GM11168 (cell line): ENCODE data around the gene PTPRM.

Source experiments
- in situ Hi-C: fragments of 300-500 bp; cut with MboI; formaldehyde crosslinking; loops from one replicate; pipeline ENCODE4 v1.12.0; 2022; ENCODE audit warnings: low sequenced_read_pairs; ENCODE audit not compliant: unreplicated experiment

Gene PTPRM

DNA sequence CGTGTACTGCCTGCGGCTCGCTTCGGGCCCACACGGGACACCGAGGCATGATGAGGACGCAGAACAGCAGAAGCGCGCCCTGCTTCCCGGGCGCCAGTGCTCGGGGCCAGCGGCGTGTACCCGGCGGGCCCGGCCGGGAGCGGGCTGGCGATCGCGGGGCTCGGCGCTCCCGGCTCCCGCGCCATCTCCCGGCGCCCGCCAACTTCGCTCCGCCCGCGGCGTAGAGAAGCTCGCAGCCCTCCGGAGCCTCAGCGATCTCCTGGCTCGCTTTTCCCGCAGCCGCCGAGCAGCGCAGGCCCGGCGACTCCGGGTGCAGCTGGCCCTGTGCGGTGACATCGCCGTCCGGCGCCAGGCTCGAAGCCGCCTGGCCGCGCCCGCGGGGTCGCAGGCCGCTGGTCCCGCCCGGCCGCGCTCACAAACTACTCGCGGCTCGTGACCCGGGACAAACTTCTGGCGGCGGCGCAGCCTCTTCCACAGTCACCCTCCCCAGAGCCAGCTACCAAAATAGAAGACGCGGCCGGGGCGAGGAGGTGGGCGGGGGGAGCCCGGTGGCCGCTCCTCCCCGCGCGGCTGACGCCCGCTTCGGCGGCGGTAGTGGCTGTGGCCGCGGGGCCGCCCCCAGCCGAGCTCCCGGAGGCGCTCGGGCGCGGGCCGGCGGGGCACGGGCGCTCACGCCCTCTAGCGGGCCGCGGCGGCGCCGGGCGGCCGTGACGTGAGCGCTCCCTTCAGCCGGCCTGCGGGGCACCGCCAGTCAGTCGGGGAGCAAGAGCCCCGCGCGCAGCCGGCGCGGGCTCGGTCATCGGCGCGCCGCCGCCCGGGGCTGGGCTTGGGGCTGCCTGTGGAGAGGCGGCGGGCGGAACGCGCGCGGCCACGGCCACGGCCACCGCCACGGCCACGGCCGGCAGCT, at the start of gene PTPRM:
Gene PTPRM, plus strand, starts transcription at position 750 of the 907 bp plus-strand sequence. CDS start 503 bp downstream, outside the sequence.
- in situ Hi-C loops = no loop called here

DNA sequence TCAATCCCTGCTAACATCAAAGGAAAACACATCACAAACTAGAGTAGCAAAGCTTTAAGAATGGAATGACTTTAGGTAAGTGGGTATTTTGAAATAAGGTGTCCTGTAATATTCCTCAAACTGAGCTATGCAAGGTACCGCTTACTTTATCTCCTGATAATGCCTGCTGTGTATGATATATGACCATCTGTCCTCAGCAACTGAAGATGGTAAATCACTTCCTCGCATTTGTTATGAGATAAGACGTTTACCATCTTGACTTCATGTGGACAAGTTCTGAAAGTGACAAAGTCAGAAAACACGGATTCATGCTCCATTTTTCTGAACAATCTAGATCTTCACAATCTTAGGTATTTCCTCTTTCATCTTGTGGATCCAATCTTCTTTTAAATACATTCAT, 49.3 kb upstream of the PTPRM start:
- in situ Hi-C loops = no loop called here

DNA sequence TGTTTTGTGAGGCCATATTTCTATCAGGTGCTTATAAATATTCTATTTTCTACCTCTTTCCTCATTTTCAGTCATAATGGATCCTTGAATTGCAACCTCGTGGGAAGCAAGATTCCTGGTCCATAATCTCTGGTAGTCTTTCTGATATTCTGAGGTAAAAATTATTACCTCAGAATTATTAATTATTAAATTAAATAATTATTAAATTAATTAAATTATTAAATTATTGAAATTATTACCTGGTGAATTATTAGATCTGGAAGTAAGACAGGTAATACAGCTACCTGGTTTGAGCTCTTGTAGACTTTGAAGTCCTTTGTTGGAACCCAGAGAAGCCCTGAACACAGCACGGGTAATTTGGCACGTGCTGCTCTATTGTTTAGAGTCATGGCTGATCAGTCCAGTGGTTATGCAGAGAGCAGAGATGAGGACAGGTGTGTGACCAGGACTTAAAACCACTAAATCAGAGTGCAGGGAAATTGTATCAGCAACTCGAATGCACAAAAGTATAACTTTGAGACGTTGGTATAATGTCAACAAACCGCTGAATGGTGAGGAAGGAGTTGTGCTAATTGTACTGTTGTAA, 46.8 kb upstream of the PTPRM start:
- in situ Hi-C loops = no loop called here

DNA sequence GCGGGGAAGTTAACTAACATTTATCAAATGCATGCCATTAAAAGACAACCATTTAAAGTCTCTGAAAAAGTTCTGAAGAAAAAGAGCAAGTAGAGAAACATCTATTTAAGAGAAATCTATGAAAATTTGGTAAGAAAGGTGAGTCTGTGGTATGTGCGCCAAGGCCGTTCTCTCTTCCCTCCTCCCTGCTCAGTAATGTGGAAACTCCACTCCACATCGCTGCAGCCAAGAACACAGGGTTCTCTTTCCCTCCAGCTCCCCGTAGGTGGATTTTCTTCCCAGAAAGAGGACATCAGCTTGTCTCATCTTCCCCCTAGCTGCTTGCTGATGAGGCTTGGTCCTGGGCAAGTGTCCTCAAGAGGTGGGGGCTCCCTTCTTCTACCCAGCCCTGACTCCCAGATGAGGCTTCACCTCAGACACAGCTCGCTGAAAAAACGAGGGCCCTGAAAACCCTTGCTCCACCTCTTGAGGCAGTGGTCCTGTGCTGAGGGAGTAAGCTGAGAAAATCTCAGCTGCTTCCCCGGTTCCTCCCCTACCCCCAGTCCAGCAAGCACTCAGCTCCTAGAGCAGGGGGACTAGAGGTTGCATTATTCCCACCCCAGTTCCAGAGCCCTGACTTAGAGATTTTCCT, 45.8 kb upstream of the PTPRM start:
- in situ Hi-C loops = no loop called here

DNA sequence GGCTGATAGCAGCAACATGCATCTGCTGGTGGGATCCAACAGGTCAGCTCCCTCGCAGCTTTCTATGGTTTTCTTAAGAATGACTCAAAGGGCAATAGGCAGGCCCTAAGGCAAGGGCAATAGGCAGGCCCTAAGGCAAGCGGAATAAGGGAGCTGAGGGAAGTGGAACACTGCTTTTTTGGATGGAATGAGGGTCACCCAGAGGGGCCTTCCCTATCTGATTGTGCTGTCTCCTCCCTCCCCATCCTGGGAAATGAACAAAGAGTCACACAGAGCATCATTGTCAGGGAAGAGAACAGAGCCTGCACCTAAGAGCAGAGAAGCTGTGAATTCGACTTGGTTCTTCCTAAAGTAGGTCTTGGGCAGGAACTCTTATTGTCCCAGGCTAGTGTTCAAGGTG, 43.3 kb upstream of the PTPRM start:
- in situ Hi-C loops = no loop called here

DNA sequence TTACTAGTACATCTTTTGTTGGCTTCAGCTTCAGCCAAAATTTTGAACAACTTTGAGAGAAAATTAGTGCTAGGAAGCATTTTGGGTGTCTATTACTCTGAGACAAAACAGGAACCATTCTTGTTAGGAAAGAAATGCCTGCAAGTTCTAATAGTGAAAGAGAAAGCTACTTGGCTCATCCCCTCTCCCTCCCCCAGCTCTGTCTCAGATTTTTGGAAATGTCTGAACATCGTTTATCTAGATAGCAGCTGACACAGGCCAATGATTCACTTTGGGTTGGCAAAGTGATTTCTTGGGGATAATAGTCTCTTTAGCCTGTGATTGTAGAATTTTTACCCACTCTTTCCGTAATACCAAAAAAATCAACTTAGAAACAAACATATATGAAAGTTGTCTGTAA, 42.3 kb upstream of the PTPRM start:
- in situ Hi-C loops = no loop called here

DNA sequence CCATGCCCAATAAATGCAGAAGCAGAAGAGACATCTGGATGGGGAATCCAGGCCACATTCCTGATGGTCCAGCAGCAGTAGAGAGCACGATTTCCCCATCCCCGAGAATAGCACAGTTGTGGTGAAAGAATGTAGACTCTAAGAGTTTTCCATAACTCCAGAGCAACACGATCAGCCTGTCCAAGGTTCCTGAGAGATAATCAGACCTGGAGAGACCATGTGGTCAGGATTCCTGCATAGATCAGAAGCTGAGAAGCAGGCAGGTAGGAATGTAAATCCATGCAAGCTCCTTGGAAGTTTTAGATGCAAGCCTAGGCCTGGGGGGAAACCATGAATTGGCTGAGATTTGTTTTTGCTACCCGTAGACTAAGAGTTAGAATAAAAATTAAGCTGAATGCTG, 34.2 kb upstream of the PTPRM start:
- in situ Hi-C loops = no loop called here

DNA sequence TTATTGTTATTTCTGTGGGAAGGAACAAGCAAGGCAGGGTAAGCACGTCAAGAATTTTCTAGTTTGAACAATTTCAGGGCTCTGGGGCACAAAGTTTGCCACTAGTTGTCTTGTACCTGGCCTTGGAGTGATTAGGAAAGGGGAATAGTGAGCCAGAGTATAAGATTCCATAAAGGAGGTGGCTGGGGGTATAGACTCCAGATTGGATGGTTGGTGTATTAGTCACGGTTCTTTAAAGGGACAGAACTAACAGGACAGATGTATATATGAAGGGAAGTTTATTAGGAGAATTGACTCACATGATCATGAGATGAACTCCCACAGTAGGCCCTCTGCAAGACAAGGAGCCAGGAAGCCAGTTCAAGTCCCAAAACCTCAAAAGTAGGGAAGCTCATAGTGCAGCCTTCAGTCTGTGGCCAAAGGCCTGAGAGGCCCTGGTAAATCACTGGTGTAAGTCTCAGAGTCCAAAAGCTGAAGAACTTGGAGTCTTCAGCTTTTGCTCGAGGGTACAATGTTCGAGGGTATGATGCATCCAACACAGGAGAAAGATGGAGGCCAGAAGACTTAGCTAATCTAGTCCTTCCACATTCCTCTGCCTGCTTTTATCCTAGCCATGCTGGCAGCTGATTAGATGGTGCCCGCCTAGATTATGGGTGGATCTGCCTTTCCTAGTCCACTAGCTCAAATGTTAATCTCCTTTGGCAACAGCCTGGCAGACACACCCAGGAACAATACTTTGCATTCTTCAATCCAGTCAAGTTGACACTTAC, 31.5 kb upstream of the PTPRM start:
- in situ Hi-C loops = no loop called here

DNA sequence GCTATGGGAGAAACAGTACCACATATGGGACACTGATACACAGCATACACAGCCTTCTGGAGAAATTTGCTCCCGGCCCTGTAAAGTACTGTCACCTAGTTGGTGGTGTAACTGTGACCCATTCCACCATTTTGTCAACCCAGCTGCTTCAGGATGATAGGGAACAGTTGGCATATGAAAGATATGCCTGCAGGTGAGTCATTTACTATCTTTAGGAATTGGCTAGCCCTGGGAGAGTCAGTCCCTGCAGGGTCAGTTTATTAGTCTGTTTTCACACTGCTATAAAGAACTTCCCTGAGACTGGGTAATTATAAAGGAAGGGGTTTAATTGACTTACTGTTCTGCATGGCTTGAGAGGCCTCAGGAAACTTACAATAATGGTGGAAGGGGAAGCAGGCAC, 30.0 kb upstream of the PTPRM start:
- in situ Hi-C loops = no loop called here

DNA sequence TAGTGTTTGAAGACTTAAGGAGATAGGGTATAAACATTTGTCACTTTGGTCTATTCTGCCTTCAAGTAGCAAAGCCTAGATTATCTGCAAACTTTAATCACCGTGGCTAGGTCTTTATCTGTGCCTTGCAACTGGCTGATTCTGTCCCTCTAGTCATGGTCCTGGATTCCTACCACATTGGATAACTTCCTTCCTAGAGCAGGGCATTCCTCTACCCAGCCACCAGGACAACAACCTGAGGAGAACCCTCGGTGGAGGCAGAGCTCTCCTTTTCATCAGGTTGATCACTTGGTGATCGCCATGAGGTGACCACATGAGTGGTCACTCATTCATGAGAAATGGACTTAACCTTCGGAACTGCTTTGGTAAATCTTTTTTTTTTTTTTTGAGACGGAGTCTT, 25.3 kb upstream of the PTPRM start:
- in situ Hi-C loops = no loop called here

DNA sequence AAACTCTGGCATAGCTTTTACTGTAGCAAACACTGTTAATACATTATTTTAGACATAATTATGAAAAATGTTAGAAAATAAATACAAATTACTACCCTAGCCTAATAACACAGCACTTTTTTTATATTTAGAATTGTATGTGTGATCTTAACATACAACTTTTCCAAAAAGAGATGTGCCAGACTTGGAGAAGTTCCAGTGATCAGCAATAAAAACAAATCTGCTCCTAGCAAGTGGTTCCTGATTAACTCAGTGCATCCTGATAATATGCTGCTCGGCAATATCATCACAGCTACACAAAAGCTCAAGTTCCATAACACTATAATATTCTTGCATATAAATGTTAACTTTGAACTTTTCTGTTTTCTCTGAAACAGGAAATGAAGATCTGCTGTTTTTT, 22.4 kb upstream of the PTPRM start:
- in situ Hi-C loops = no loop called here

DNA sequence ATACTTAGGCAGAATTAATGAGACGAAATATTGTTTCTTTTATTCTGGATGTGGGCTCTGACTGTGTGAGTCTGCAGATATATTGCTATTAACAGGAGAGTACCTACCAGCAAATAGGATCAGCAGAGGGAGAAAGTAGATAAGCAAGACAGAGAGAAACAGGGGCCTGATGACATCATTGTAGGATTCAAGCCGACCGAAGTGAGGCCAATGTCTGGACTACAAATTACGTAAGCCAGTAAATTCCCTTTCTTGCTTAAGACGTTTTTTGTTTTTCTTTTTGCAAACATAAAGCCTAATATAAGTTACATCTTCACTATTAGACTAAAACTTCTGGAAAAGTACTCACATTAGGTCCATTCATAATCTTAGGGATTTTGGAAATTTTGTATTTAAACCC, 21.4 kb upstream of the PTPRM start:
- in situ Hi-C loops = no loop called here

DNA sequence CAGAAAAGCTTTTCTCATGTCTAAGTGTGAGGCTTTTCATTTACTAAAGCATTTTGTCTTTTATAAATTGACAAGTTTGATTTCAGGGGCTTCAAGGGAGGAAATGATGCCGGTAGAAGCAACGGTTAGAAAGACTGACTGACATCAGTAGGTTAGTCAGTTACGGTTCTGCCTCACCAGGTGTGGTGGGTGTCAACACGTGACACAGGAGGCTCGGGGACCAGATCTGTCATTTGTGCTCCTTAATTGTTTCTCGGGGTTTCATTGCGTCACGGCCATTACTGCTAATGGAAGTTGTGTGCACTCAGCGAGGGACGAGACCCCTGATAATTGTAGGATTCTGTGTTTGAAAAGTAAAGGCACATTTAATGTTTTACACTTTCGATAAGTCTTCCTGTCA, 18.9 kb upstream of the PTPRM start:
- in situ Hi-C loops = no loop called here

DNA sequence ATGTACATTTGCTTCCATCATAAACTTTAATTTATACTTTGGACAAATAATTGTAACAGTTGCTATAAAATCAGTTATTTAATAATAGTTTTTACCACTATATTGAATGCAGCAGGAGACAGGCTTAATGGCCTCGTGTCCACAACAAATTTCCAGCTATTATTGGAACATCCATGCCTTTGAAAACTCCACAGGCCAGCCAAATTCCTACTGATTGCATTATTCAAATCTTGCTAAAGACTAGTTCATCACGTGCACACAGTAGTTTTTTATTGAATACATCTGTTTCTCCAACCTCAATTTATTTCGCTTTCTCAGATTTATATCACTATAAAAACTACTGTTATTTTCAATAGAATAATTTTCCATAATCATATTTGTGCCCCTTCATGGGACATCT, 18.4 kb upstream of the PTPRM start:
- in situ Hi-C loops = no loop called here

DNA sequence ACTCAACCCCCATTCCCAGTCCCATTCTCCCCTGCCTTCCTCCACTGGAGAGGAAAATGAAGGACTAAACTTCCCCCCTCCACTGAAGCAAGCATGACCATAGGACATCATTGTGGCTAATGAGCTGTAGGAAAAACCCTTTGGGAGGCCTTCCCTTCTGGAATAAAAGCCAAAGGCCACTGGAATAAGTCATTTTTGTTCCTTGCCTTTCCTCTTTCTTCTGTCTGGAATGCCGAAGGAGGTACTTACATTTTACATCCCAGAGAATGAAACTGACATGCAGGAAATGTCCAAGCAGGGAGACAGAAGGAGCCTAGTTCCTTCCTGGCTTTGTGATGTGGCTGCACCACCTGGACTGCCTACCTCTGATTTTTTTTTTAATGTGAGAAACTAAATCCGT, 9.1 kb upstream of the PTPRM start:
- in situ Hi-C loops = no loop called here

DNA sequence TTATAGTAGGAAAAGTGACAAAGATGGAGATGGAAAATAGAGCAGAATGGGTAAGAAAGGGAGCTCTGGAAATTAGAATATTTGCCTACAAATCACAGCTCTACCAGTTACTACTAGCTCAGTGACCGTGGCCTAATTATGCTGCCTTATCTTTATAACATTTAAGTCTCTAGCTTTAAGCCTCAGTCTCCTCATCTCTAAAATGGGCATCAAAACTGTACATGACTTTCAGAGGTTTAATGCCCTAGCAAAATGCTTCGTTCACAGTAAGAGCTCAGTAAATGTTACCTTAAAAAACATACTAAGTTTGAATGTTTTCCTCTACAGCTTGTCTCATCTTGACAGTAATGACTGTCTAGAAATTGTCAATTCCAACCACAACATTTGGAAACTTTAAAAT, 8.3 kb upstream of the PTPRM start:
- in situ Hi-C loops = no loop called here

DNA sequence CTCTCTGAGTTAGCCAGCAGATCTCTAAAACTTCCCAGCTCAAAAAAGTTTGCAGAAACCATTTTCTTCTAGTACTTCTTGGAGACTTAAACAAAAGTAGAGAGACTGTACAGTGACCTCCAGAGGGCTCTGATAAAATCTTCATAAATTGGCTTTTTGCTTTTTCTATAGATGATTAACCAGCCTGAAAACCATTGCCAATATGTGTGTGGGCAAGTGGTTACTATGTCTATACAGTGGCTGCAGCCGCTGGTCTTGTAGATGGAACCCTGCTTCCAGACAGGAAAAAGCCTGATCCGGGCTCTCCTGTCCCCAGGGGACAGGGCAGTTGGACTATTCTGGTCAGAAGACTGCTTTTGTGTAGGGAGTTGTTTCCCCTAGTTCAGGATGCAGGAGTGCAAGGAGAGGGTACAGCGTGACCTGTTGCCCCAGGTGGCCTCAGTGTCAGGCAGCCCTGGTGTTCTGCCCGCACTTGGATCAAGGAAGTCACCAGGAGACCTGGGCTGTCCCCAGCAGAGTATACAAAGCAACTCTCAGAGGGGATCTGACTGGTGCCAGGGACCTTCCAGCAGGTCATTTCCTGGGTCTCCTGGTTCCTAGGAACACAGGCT, 7.3 kb upstream of the PTPRM start:
- in situ Hi-C loops = no loop called here

DNA sequence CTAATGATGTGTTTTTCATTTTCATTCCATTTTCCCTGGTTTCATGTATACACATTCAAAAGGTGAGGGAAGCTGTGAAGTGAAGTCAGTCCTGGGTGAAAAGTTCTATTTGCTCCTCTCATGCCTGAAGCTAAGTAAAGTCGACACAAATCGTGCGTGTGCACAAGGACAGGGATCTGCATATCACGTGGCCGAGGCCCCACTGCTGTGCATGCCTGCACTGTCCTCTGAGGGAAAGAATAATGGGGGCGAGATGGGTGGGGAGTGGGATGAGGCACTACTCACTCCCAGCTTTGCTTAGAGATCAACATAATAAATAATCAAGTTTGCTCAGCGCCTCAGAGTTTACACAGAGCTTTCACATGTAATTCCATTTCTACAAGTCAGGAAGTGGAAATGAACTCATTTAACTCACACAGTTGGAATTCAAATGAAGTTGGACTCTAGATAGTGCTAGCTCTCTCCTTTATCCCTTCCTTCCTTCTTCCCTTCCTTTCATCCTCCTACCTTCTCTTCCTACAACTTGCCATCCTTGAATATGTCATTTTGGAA, 5.1 kb upstream of the PTPRM start:
- in situ Hi-C loops = no loop called here

DNA sequence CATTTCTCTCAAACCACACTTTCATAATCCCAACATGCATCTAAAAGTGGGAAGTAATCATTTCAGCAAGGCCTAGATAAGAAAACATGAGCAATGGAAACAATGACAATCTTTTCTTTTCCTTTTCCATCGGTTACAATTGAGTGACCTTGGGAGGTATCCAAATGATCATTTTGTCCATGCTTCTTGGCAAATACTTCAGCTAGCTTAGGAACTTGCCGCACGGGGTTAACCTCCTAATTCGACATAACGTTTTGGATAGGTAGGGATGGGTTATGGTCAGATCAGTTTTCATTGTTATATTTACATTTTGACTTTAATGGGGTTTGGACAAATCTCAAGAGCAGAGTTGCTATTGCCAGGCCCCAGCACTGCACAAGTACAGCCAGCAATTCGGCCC, 4.6 kb upstream of the PTPRM start:
- in situ Hi-C loops = no loop called here

DNA sequence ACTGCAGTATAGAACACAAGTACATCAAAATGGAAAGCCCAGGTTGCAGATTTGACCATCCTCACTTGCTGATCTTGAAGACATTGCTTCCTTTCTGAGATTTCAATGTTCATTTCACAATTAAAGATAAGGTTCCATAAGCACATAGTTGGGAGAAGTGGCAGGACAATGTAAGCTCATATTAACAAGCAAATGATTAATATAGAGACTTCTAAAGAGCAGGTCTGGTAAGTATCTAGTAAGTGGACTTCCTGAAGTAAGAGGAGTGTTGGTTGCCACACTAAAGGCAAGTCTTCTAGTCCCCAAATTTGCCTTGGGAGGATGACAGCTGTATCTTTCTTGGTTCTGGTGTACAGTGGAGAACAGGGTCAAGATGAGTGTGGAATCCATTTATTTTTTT, 1.4 kb upstream of the PTPRM start:
- in situ Hi-C loops = no loop called here
